ENCODE measurements around the gene VENTX. TPM values are rescaled to one million over a fixed set of nuclear protein-coding genes. Genes with fewer than 3 reads are reported as not detected.

Gene VENTX
- total and polyA plus RNA-seq, 2 of the 4 experiments (the other 2 are of a cell fraction): not detected

- no peak overlapping the region for H3K9ac ChIP-seq (ENCODE audit: low read depth, low read length)
- BruUV-seq (replicated peaks): no TSS peak
- DNase-seq: no peak
- H4K20me1 ChIP-seq (ENCODE audit: insufficient read depth, low read length): no peaks in the 10 kb centered on the region
- no peak overlapping the region for H3K23ac ChIP-seq (ENCODE audit: low read depth, low read length)
- H3K27ac ChIP-seq (ENCODE audit: insufficient read depth, low read length): no peak overlapping the region
- no peak overlapping the region for H2AFZ ChIP-seq (replicated peaks; ENCODE audit: low read length, poor library complexity)
- POLR2A ChIA-PET (ENCODE audit: unreplicated experiment): no interaction called here
- no peak overlapping the region for H2BK120ac ChIP-seq (ENCODE audit: low read depth, low read length)
- H3K27me3 ChIP-seq (ENCODE audit: control insufficient read depth, insufficient read depth, low read length): peaks cover 14% of the 10 kb centered on the region
- intact Hi-C loops (cut with micrococcal nuclease) (no loop called here), dilution Hi-C loops (cut with HindIII; ENCODE audit: low sequenced_read_pairs, unreplicated experiment) (no loop called here), in situ Hi-C loops (cut with MboI; ENCODE audit: low sequenced_read_pairs) (loop anchor here (25.0 kb wide), 1 partner anchor 588 kb away; no protein-coding TSS in a partner anchor)
- H3K36me3 ChIP-seq (ENCODE audit: control insufficient read depth, insufficient read depth, low read length): no peaks in the 10 kb centered on the region
- H3K18ac ChIP-seq (ENCODE audit: low read depth, low read length): no peak overlapping the region
- H3K79me1 ChIP-seq (ENCODE audit: low read depth in 1 of 2, low read length in 2 of 2): no peaks in the 10 kb centered on the region
- no peak overlapping the region for H3K56ac ChIP-seq (ENCODE audit: extremely low read depth, insufficient read depth, low read length)
- H3K9me3 ChIP-seq (ENCODE audit: control insufficient read depth, insufficient read depth, low read length): no peaks in the 10 kb centered on the region
- no peak overlapping the region for H4K8ac ChIP-seq (ENCODE audit: low read depth in 2 of 2, low read length in 2 of 2)
- 80% methylated on average over 1 of the region's 11 CpGs; no CpG with 5 or more reads in 1 of the 2 experiments for WGBS, 2 experiments (ENCODE audit: extremely low coverage in 2 of 2, insufficient read length in 1 of 2)
- no peak overlapping the region for H3K14ac ChIP-seq (replicated peaks; ENCODE audit: low read depth, low read length)
- CTCF ChIA-PET: no interaction called here
- no peak for ATAC-seq (ENCODE audit: low read depth)
- no peak overlapping the region for H3K4me2 ChIP-seq (ENCODE audit: low read depth, low read length)
- H4K5ac ChIP-seq (ENCODE audit: low read depth, low read length): no peak overlapping the region
- H3K4me1 ChIP-seq (ENCODE audit: control insufficient read depth, insufficient read depth, low read length): no peaks in the 10 kb centered on the region
- no peak overlapping the region for H2AK5ac ChIP-seq (ENCODE audit: low read depth, low read length)
- H3K9me1 ChIP-seq (ENCODE audit: insufficient read depth, low read length): no peaks in the 10 kb centered on the region
- H2AK9ac ChIP-seq (replicated peaks; ENCODE audit: low read depth, low read length, poor library complexity): no peak overlapping the region
- H4K91ac ChIP-seq (ENCODE audit: insufficient read depth, low read depth, low read length): no peak overlapping the region
- H3K4me3 ChIP-seq (ENCODE audit: insufficient read depth, low read depth, low read length): no peak overlapping the region
- H2BK15ac ChIP-seq (ENCODE audit: low read depth, low read length): no peak overlapping the region
- no peak overlapping the region for H3K4ac ChIP-seq (ENCODE audit: low read depth, low read length)
- TF ChIP-seq CTCF (conservative IDR thresholded peaks at IDR 0.05; ENCODE audit: low read depth, low read length): no peak
- TF ChIP-seq CEBPB (IDR thresholded peaks at IDR 0.05; ENCODE audit: low read depth, low read length): no peak
- TF ChIP-seq, protein P1, sequence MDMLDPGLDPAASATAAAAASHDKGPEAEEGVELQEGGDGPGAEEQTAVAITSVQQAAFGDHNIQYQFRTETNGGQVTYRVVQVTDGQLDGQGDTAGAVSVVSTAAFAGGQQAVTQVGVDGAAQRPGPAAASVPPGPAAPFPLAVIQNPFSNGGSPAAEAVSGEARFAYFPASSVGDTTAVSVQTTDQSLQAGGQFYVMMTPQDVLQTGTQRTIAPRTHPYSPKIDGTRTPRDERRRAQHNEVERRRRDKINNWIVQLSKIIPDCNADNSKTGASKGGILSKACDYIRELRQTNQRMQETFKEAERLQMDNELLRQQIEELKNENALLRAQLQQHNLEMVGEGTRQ (IDR thresholded peaks at IDR 0.05; ENCODE audit: low read depth, low read length): no peak
- TF ChIP-seq FOS (IDR thresholded peaks at IDR 0.05; ENCODE audit: low read depth, low read length): no peak
- TF ChIP-seq RAD21 (IDR thresholded peaks at IDR 0.05; ENCODE audit: low read length): no peak
- no peak for TF ChIP-seq SMC3 (IDR thresholded peaks at IDR 0.05; ENCODE audit: low read depth, low read length)
- no peak for TF ChIP-seq BHLHE40 (IDR thresholded peaks at IDR 0.05; ENCODE audit: low read depth, low read length)
- no peak overlapping the region for H2BK20ac ChIP-seq (ENCODE audit: low read depth, low read length)
- no peak overlapping the region for H2BK5ac ChIP-seq (ENCODE audit: low read depth, low read length, poor library complexity, severe bottlenecking)
Observed at GRCh38 chr10:133249975-133250754, 12.5 kb downstream of the VENTX start.
